ENCODE data around the gene SBNO2.

The SBNO2 gene

GRCh38 chr19:1066748-1067340 is 107.2 kb downstream of the SBNO2 start, which contains the start of gene ARHGAP45:
Gene ARHGAP45, plus strand, starts transcription at chr19:1067167. Its CDS starts 239 bp downstream, at chr19:1067406.
- no peak for TF ChIP-seq PPARA (CRISPR knock-in tag; IDR thresholded peaks at IDR 0.05; ENCODE audit: borderline replicate concordance)
- TF ChIP-seq TOX (CRISPR knock-in tag; IDR thresholded peaks at IDR 0.05; ENCODE audit: borderline replicate concordance) = no peak
- TF ChIP-seq SNAI2 (CRISPR knock-in tag; IDR thresholded peaks at IDR 0.05) = no peak
- TF ChIP-seq ZNF8 (CRISPR knock-in tag; IDR thresholded peaks at IDR 0.05) = no peak
- TF ChIP-seq ZC3H10 (CRISPR knock-in tag; IDR thresholded peaks at IDR 0.05) = no peak
- TF ChIP-seq ARNTL (CRISPR knock-in tag; IDR thresholded peaks at IDR 0.05; ENCODE audit: borderline replicate concordance, low read depth) = no peak
- TF ChIP-seq TCF4 (CRISPR knock-in tag; IDR thresholded peaks at IDR 0.05; ENCODE audit: borderline replicate concordance) = no peak
- ATAC-seq = no peak

GRCh38 chr19:1066251-1066747 is 107.8 kb downstream of the SBNO2 start:
- TF ChIP-seq TSHZ2 (CRISPR knock-in tag; IDR thresholded peaks at IDR 0.05) = no peak

GRCh38 chr19:1065606-1066109 is 108.4 kb downstream of the SBNO2 start:
- peak; percentile 10; the same call in 2 of the 3 replicates for ATAC-seq

More at GRCh38 chr19:1066251-1066747, 107.8 kb downstream of the SBNO2 start:
- ATAC-seq = no peak

More at GRCh38 chr19:1065606-1066109, 108.4 kb downstream of the SBNO2 start:
- TF ChIP-seq OSR1 (CRISPR knock-in tag; IDR thresholded peaks at IDR 0.05) (no peak), TOX (CRISPR knock-in tag; IDR thresholded peaks at IDR 0.05; ENCODE audit: borderline replicate concordance) (no peak), ZNF70 (CRISPR knock-in tag; IDR thresholded peaks at IDR 0.05) (no peak), RARB (CRISPR knock-in tag; IDR thresholded peaks at IDR 0.05) (no peak), GLIS3 (CRISPR knock-in tag; IDR thresholded peaks at IDR 0.05) (no peak), ESRRG (CRISPR knock-in tag; IDR thresholded peaks at IDR 0.05) (no peak), TSHZ2 (CRISPR knock-in tag; IDR thresholded peaks at IDR 0.05) (no peak), ARNTL (CRISPR knock-in tag; IDR thresholded peaks at IDR 0.05; ENCODE audit: borderline replicate concordance, low read depth) (no peak), ISL1 (CRISPR knock-in tag; IDR thresholded peaks at IDR 0.05) (no peak), SNAI2 (CRISPR knock-in tag; IDR thresholded peaks at IDR 0.05) (no peak), BACH2 (CRISPR knock-in tag; IDR thresholded peaks at IDR 0.05; ENCODE audit: borderline replicate concordance) (no peak), CSRNP3 (CRISPR knock-in tag; IDR thresholded peaks at IDR 0.05) (no peak), PPARA (CRISPR knock-in tag; IDR thresholded peaks at IDR 0.05; ENCODE audit: borderline replicate concordance) (no peak), ZNF565 (CRISPR knock-in tag; conservative IDR thresholded peaks at IDR 0.05; ENCODE audit: low read depth) (no peak), ZFP3 (CRISPR knock-in tag; IDR thresholded peaks at IDR 0.05) (no peak), ZNF8 (CRISPR knock-in tag; IDR thresholded peaks at IDR 0.05) (no peak), CSDC2 (CRISPR knock-in tag; IDR thresholded peaks at IDR 0.05) (no peak), TCF4 (CRISPR knock-in tag; IDR thresholded peaks at IDR 0.05; ENCODE audit: borderline replicate concordance) (no peak), POU6F1 (CRISPR knock-in tag; IDR thresholded peaks at IDR 0.05; ENCODE audit: borderline replicate concordance, low read depth) (no peak), CREB5 (CRISPR knock-in tag; IDR thresholded peaks at IDR 0.05; ENCODE audit: low read depth) (no peak)
